ENCODE results near the gene TSHZ2. TPM values are rescaled to one million over a fixed set of nuclear protein-coding genes. Genes with fewer than 3 reads are reported as not detected.

The TSHZ2 gene
- total and polyA plus RNA-seq, 3 donors from 2014 or later = 13.0 to 41.9 (median 40.4) TPM

DNA sequence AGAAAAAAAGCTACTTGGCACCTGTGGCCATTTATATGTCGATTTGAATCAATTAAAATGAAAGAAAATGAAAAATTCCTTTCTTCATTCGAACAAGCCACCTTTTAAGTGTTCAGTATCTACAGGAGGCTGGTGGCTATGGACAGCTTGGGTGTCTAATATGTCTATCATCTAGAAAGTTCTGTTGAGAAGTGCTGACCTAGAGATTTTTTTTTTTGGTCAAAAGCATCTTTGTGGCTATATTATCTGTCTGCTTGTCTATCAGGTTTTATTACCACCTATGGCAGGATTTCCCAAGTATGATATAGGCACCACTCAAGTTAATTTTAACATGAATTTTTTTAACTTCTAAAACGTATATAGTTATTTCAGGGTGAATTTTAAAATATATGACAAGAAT lies 250.8 kb downstream of the TSHZ2 start:
- intact Hi-C loops (cut with DNase I; ENCODE audit: low total_unique reads) = no loop called here
- Histone ChIP-seq H3K27ac (no peak overlapping the region), H3K27me3 (no peaks in the 10 kb centered on the region), H3K9me3 (no peaks in the 10 kb centered on the region), H3K4me1 (no peaks in the 10 kb centered on the region), H3K36me3 (ENCODE audit: low read depth, missing control alignments) (no peaks in the 10 kb centered on the region), H3K4me3 (no peak overlapping the region)
- DNase-seq = no peak
- WGBS, 2 donors = 81 to 83% methylated on average over 3 of the region's 3 CpGs
- TF ChIP-seq, protein P1, sequence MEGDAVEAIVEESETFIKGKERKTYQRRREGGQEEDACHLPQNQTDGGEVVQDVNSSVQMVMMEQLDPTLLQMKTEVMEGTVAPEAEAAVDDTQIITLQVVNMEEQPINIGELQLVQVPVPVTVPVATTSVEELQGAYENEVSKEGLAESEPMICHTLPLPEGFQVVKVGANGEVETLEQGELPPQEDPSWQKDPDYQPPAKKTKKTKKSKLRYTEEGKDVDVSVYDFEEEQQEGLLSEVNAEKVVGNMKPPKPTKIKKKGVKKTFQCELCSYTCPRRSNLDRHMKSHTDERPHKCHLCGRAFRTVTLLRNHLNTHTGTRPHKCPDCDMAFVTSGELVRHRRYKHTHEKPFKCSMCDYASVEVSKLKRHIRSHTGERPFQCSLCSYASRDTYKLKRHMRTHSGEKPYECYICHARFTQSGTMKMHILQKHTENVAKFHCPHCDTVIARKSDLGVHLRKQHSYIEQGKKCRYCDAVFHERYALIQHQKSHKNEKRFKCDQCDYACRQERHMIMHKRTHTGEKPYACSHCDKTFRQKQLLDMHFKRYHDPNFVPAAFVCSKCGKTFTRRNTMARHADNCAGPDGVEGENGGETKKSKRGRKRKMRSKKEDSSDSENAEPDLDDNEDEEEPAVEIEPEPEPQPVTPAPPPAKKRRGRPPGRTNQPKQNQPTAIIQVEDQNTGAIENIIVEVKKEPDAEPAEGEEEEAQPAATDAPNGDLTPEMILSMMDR (IDR thresholded peaks at IDR 0.05) = no peak
- TF ChIP-seq POLR2A (IDR thresholded peaks at IDR 0.05) = no peak

GRCh38 chr20:53223626-53224172 lies 251.5 kb downstream of the TSHZ2 start:
- no peak overlapping the region for H3K27ac ChIP-seq
- no peak for DNase-seq
- WGBS, 2 donors = 95 to 96% methylated on average over 5 of the region's 5 CpGs
- no peak overlapping the region for H3K4me3 ChIP-seq
- no peaks in the 10 kb centered on the region for H3K4me1 ChIP-seq
- no peaks in the 10 kb centered on the region for H3K9me3 ChIP-seq
- TF ChIP-seq, protein P1 (IDR thresholded peaks at IDR 0.05) = no peak
- TF ChIP-seq POLR2A (IDR thresholded peaks at IDR 0.05) = no peak
- intact Hi-C loops (cut with DNase I; ENCODE audit: low total_unique reads) = no loop called here
- no peaks in the 10 kb centered on the region for H3K27me3 ChIP-seq
- no peaks in the 10 kb centered on the region for H3K36me3 ChIP-seq (ENCODE audit: low read depth, missing control alignments)

GRCh38 chr20:53224851-53225250 lies 252.7 kb downstream of the TSHZ2 start:
- no peak for DNase-seq
- Histone ChIP-seq H3K4me3 (no peak overlapping the region), H3K27ac (no peak overlapping the region), H3K4me1 (no peaks in the 10 kb centered on the region), H3K9me3 (no peaks in the 10 kb centered on the region), H3K27me3 (no peaks in the 10 kb centered on the region), H3K36me3 (ENCODE audit: low read depth, missing control alignments) (no peaks in the 10 kb centered on the region)
- TF ChIP-seq, protein P1 (IDR thresholded peaks at IDR 0.05) = no peak
- no peak for TF ChIP-seq POLR2A (IDR thresholded peaks at IDR 0.05)
- intact Hi-C loops (cut with DNase I; ENCODE audit: low total_unique reads) = no loop called here
- WGBS, 2 donors = 96 to 100% methylated on average over 1 of the region's 1 CpG

DNA sequence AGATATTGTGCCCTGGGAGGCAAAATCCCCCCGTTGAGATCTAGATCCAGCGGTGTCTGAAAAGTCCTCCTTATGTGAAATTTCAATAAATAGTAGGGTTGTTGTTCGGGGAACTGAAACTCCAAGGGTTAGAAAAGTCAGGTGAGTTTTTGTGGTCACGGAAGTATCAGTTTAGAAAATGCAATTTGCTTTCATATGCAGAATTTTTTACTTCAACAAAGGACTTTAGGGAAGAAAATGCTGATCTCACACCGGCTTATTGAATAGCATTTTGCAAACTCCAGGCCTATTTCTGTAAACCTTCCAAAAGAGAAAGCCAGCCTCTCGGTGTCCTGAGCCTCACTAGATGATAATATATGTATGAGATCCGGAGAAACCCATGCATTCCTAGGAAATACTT lies 254.7 kb downstream of the TSHZ2 start:
- 54 to 58% methylated on average over 7 of the region's 7 CpGs for WGBS, 2 donors
- Histone ChIP-seq H3K4me1 (no peaks in the 10 kb centered on the region), H3K27ac (no peak overlapping the region), H3K9me3 (no peaks in the 10 kb centered on the region), H3K27me3 (no peaks in the 10 kb centered on the region), H3K4me3 (no peak overlapping the region), H3K36me3 (ENCODE audit: low read depth, missing control alignments) (no peaks in the 10 kb centered on the region)
- no peak for TF ChIP-seq POLR2A (IDR thresholded peaks at IDR 0.05)
- TF ChIP-seq, protein P1 (IDR thresholded peaks at IDR 0.05) = no peak
- no peak for DNase-seq
- intact Hi-C loops (cut with DNase I; ENCODE audit: low total_unique reads) = no loop called here

GRCh38 chr20:53227523-53227922 lies 255.4 kb downstream of the TSHZ2 start:
- no peak for DNase-seq
- WGBS, 2 donors = 52 to 63% methylated on average over 3 of the region's 3 CpGs
- H3K4me1 ChIP-seq = no peaks in the 10 kb centered on the region
- no peak overlapping the region for H3K4me3 ChIP-seq
- intact Hi-C loops (cut with DNase I; ENCODE audit: low total_unique reads) = no loop called here
- no peaks in the 10 kb centered on the region for H3K27me3 ChIP-seq
- H3K9me3 ChIP-seq = no peaks in the 10 kb centered on the region
- TF ChIP-seq, protein P1 (IDR thresholded peaks at IDR 0.05) = no peak
- no peak for TF ChIP-seq POLR2A (IDR thresholded peaks at IDR 0.05)
- no peak overlapping the region for H3K27ac ChIP-seq
- H3K36me3 ChIP-seq (ENCODE audit: low read depth, missing control alignments) = no peaks in the 10 kb centered on the region

All from testis (tissue), 3 donors.